Erythroblast (primary cell): ENCODE results near the gene COPE.
"Not testable (repeated sequence)": the region's sequence is repeated elsewhere in the genome, so short reads cannot be mapped to it uniquely, and the experiment has no call there.

Experiments
- DNase-seq, 2 experiments: peaks; one replicate each; lab custom pipeline; 2025; lab: John Stamatoyannopoulos, UW
- GATA1 ChIP-seq: IDR thresholded peaks from 2 replicates; pipeline ENCODE4 v1.6.1; 2011; ENCODE audit warnings: low read depth, mild to moderate bottlenecking, control low read depth, low read length, moderate library complexity
- POLR2A ChIP-seq: IDR thresholded peaks from 2 replicates; pipeline ENCODE4 v1.6.1; 2011; ENCODE audit warnings: mild to moderate bottlenecking, low read length

COPE gene

DNA sequence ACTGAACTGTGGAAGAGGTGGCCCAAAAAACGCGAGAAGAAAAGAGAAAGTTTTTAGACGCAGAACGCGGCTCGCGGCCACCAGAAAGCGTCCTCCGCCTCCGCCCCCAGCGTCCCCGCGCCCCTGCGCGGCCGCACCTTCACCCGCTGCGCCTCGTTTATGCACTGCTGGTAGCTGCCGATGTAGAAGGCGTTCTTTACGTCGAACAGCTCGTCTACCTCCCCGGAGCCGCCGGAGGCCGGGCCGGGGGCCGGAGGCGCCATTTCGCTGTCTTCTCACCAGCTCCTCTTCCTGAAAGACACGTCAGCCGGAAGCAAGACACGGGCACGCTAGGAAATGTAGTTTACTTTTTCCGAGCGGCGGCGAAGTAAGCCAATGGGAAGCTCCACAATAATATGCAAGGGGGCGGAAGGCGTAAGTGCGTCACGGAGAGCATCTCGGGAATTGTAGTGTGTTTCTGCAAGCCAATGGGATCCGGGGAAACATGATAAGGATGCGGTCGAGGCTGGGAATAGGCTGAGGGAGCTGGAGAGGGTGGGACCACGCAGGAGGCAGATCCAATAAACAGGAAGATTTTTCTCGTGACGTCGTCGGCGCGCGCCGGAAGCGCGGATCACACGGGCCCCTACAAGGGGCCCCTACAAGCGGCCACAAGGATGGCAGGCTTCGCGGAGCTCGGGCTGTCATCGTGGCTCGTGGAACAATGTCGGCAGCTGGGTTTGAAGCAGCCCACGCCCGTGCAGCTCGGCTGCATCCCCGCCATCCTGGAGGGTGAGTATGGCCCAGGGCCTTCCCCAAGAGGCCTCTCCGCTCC is at the start of gene COPE, which contains the start of gene DDX49:
Gene COPE, minus strand, starts transcription at position 302 of the 814 bp plus-strand sequence. Its CDS starts 39 bp downstream, at position 263.
Gene DDX49, plus strand, starts transcription at position 630 of the 814 bp plus-strand sequence. Its CDS starts 27 bp downstream, at position 657.
- TF ChIP-seq POLR2A (peak; percentile 97), GATA1 (no peak)
- peak; percentile 99 to 100 for DNase-seq

- TF ChIP-seq POLR2A, result no peak
- TF ChIP-seq GATA1, result no peak
- DNase-seq, result no peak
These were observed 48.4 kb upstream of the COPE start for GRCh38 chr19:18967358-18968146.

DNA sequence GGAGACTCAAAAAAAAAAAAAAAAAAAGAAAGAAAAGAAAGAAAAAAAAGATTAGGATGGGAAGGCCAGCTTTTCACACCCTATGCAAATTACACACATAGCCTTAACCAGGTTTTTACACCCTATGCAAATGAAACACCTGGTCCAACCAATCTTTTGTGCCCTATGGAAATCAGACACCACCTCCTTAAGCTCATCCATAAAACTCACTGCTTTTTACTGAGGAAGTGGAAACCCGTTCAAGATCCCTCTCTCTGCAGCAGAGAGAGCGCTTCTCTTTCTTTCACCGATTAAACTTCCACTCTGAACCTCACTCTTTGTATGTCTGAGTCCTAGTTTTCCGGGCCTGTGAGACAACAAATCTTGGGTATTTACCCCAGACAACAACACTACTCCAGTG is 47.1 kb upstream of the COPE start:
- DNase-seq, result no peak
- no peak for TF ChIP-seq POLR2A
- no peak for TF ChIP-seq GATA1

GRCh38 chr19:18964121-18964520 is 44.9 kb upstream of the COPE start:
- TF ChIP-seq POLR2A (no peak), GATA1 (no peak)
- DNase-seq, result no peak

- TF ChIP-seq POLR2A (no peak), GATA1 (no peak)
- no peak for DNase-seq
These were observed 42.8 kb upstream of the COPE start for GRCh38 chr19:18961767-18962620.

DNA sequence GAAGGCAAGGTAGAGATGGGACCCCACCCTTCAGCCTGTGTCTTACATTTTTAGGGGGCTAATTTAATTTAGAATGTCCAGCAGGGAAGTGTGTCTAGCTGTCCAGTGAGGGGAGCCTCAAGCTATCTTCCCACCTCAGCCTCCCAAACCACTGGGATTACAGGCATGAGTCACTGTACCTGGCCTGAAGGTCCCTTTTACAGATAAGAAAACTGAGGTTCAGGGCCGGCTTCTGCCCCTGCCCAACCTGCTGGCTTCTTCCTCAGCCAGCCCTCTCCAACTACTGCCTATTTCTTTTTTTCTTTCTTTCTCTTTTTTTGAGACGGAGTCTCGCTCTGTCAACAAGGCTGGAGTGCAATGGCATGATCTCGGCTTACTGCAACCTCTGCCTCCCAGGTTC is 41.2 kb upstream of the COPE start:
- TF ChIP-seq POLR2A, result no peak
- TF ChIP-seq GATA1, result no peak
- DNase-seq, result no peak

- no peak for DNase-seq
- no peak for TF ChIP-seq GATA1
- TF ChIP-seq POLR2A, result no peak
These were observed 35.9 kb upstream of the COPE start for GRCh38 chr19:18955042-18955441.

DNA sequence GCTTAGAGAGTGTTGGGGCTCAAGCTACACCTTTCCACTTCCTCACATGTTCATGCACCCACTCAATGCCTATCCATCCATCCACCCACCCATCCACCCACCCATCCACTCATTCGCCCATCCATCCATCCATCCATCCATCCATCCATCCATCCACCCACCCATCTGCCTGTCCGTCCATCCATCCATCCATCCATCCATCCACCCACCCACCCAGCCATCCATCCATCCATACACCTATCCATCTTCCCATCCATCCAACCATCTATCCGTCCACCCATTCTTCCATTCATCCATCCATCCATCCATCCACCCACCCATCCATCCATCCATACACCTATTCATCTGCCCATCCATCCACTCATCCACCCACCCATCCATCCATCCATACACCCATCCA is 34.9 kb upstream of the COPE start:
- no peak for DNase-seq
- TF ChIP-seq POLR2A (no peak), GATA1 (no peak)

GRCh38 chr19:18952364-18953003 is 33.3 kb upstream of the COPE start:
- not testable (repeated sequence) for DNase-seq

- DNase-seq, result no peak
- TF ChIP-seq GATA1, result no peak
These were observed 32.6 kb upstream of the COPE start for GRCh38 chr19:18951721-18952281.

DNA sequence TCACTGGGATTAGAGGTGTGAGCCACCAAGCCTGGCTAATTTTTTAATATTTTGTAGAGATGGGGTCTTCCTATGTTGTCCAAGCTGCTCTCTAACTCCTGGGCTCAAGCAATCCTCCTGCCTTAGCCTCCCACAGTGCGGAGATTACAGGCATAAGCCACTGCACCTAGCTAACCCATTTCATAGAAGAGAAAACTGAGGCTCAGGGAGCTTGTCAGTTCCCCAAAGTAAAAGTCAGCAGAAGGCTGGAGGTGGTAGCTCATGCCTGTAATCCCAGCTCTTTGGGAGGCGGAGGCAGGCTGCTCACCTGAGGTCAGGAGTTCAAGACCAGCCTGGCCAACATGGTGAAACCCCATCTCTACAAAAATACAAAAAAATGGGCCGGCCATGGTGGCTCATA is 30.7 kb upstream of the COPE start:
- no peak for DNase-seq
- TF ChIP-seq GATA1 (no peak), POLR2A (no peak)

DNA sequence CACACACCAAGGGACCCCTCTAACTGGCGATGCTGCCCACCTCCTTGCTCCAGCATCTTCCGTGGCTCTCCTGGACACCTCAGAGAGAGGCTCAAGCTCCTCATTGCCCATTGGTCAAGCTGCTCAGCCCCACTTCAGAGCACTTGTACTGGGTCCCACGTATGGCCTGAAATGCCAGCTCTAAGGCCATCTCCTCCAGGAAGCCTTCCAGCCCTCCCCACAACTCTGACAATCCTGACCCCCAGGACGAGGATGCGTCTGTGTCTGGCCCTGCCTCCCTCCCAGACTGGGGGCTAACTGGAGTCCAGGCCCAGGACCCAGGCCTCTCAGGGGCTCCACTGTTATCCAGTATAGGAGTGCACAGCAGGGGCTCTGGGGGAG is 29.8 kb upstream of the COPE start:
- TF ChIP-seq GATA1 (no peak), POLR2A (no peak)

More for the DNA sequence above, 29.8 kb upstream of the COPE start:
- DNase-seq, result no peak
